BLaER1 (cell line): ENCODE data around the gene NEURL1B.
A peak's percentile ranks its signal among the peaks of the same experiment; 100 is the strongest.
"Not testable (repeated sequence)": the region's sequence is repeated elsewhere in the genome, so short reads cannot be mapped to it uniquely, and the experiment has no call there.

Source experiments
- H3K27ac ChIP-seq: shearing (Covaris generic); formaldehyde crosslinking; 2 replicates; pipeline ENCODE4 v1.8.1; 2022
- H3K27me3 ChIP-seq: shearing (Covaris generic); formaldehyde crosslinking; 2 replicates; pipeline ENCODE4 v1.8.1; 2022
- H3K36me3 ChIP-seq: shearing (Covaris generic); formaldehyde crosslinking; 2 replicates; pipeline ENCODE4 v1.8.1; 2022
- H3K4me1 ChIP-seq: shearing (Covaris generic); formaldehyde crosslinking; 2 replicates; pipeline ENCODE4 v1.8.1; 2022
- H3K4me2 ChIP-seq: shearing (Covaris generic); formaldehyde crosslinking; 2 replicates; pipeline ENCODE4 v1.8.1; 2022
- H3K4me3 ChIP-seq: shearing (Covaris generic); formaldehyde crosslinking; 2 replicates; pipeline ENCODE4 v1.8.1; 2022
- H3K9ac ChIP-seq: shearing (Covaris generic); formaldehyde crosslinking; 2 replicates; pipeline ENCODE4 v1.8.1; 2022
- H3K9me3 ChIP-seq: shearing (Covaris generic); formaldehyde crosslinking; 2 replicates; pipeline ENCODE4 v1.8.1; 2022
- H4K20me1 ChIP-seq: shearing (Covaris generic); formaldehyde crosslinking; 2 replicates; pipeline ENCODE4 v1.8.1; 2022
- Cebpa-rat ChIP-seq: shearing (Covaris generic); IDR thresholded peaks from 2 replicates; pipeline ENCODE4 v1.8.1; 2022

Gene NEURL1B

DNA sequence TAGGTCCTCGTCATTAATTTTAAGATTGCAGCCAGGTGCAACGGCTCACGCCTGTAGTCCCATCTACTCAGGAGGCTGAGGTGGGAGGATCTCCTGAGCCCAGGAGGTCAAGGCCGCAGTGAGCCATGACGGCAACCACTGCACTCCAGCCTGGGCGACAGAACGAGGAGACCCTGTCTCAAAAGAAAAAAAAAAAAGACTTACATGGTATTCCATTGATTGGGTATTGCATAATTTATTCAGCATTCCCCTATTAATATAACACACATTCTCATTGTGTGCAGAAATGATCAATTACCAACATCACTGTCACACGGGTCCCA lies 67.1 kb downstream of the NEURL1B start:
- Histone ChIP-seq H3K9me3 (no peaks in the 10 kb centered on the region), H3K4me3 (no peak overlapping the region), H3K36me3 (no peaks in the 10 kb centered on the region), H3K4me2 (peak overlapping the region; percentile 77), H4K20me1 (no peaks in the 10 kb centered on the region), H3K4me1 (peaks cover 58% of the 10 kb centered on the region), H3K27me3 (no peaks in the 10 kb centered on the region), H3K27ac (no peak overlapping the region), H3K9ac (no peak overlapping the region)
- no peak for TF ChIP-seq Cebpa-rat

DNA sequence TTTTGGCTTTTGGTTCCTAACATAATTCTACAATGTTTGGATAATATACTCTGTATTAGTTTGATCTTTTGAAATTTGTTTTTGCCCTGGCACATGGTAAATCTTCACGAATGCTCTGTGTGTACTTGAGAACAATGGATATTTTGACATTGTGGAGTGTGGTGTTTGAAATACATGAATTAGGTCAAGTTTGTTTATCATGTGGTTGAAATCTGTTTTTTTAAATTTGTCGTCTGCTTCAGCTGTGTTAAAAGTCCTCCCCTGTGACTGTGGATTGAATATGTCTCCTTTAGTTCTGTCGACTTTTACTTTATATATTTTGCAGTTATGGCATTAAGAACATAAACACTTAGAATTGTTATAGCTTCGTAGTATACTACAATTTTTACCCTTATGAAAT lies 69.6 kb downstream of the NEURL1B start:
- Histone ChIP-seq H3K27me3 (no peaks in the 10 kb centered on the region), H3K36me3 (no peaks in the 10 kb centered on the region), H3K27ac (no peak overlapping the region), H3K9me3 (no peaks in the 10 kb centered on the region), H4K20me1 (no peaks in the 10 kb centered on the region), H3K9ac (no peak overlapping the region), H3K4me2 (peak overlapping the region; percentile 55), H3K4me3 (no peak overlapping the region), H3K4me1 (peaks cover 78% of the 10 kb centered on the region)
- no peak for TF ChIP-seq Cebpa-rat

DNA sequence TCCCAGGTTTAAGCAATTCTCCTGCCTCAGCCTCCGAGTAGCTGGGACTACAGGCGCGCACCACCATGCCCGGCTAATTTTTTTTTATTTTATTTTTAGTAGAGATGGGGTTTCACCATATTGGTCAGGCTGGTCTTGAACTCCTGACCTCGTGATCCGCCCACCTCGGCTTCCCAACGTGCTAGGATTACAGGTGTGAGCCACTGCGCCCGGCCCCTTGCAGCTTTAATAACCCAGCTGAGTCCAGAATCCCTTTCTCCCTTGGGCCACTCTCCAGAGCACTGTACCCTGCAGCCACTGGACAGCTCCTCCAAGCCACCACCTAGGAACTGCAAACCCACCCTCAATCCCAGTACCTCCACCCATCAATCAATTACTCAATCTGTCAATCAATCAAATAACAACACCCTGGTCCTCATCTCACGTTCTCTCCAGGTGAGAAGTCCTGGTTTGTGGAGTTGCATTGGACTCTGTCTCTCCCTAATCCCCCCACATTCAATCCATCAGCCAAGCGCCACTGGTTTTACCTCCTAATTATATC lies 70.3 kb downstream of the NEURL1B start:
- not testable (repeated sequence) for H3K9me3 ChIP-seq, H3K27me3 ChIP-seq, H3K36me3 ChIP-seq, H3K9ac ChIP-seq, H4K20me1 ChIP-seq, H3K27ac ChIP-seq, H3K4me3 ChIP-seq, H3K4me2 ChIP-seq
- peaks cover 77% of the 10 kb centered on the region for H3K4me1 ChIP-seq

DNA sequence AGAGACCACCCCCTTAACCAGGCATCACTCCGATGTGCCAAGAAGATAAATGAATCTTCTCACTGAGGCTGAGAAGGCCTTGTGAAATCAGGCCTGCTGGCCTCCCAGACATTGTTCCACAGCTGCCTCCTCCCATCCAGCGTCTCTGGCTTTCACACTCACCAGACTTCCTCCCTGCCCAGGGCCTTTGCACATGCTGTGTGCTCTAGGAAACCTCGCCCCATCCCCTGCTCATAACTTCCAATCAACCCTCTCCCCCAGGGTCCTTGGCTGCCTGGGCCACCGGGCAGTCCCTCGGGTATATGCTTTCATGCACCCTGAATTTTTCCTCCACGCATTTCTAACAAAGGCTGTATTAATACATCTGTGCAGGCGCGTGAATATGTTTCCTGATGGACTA lies 71.5 kb downstream of the NEURL1B start:
- Histone ChIP-seq H3K27ac (no peak overlapping the region), H3K4me3 (no peak overlapping the region), H4K20me1 (no peaks in the 10 kb centered on the region), H3K4me1 (peaks cover 77% of the 10 kb centered on the region), H3K9me3 (no peaks in the 10 kb centered on the region), H3K36me3 (no peaks in the 10 kb centered on the region), H3K9ac (no peak overlapping the region), H3K4me2 (no peak overlapping the region), H3K27me3 (no peaks in the 10 kb centered on the region)
- no peak for TF ChIP-seq Cebpa-rat

DNA sequence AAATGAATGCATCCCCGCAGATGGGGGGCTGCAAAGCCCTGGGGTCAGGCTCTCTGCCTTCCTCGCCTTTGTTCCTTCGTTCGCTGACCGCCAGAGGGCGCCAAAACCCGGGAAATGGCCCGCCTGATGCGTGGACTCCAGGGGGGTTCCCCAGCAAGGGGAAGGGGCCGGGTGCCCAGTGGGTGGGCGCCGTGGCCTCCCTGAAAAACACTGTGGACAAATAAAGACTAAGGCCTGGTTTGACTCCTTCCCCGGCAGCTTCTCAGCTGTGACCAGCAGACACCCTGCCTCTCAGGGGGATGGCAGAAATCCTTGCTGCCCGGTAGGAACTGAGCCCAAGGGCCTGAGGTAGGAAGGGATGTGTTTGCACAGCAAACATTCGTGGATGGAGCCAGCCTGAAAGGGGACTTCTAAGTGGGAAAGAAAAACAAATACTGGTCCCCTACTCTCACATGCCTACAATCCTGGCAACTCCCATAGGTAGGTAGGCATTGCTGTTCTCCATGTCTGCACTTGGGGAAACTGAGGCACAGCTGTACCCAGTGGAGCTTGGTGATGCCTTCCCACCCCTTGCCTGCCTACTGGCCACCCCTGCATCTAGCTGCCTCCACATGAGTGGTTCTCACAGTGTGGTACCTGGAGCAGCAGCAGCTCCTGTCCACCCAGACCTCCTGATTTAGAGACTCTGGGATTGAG lies 72.2 kb downstream of the NEURL1B start:
- no peak for TF ChIP-seq Cebpa-rat
- Histone ChIP-seq H3K27me3 (no peaks in the 10 kb centered on the region), H3K27ac (no peak overlapping the region), H3K36me3 (no peaks in the 10 kb centered on the region), H4K20me1 (no peaks in the 10 kb centered on the region), H3K4me3 (no peak overlapping the region), H3K4me1 (peaks cover 74% of the 10 kb centered on the region), H3K9ac (no peak overlapping the region), H3K9me3 (no peaks in the 10 kb centered on the region), H3K4me2 (peak overlapping the region; percentile 64)

DNA sequence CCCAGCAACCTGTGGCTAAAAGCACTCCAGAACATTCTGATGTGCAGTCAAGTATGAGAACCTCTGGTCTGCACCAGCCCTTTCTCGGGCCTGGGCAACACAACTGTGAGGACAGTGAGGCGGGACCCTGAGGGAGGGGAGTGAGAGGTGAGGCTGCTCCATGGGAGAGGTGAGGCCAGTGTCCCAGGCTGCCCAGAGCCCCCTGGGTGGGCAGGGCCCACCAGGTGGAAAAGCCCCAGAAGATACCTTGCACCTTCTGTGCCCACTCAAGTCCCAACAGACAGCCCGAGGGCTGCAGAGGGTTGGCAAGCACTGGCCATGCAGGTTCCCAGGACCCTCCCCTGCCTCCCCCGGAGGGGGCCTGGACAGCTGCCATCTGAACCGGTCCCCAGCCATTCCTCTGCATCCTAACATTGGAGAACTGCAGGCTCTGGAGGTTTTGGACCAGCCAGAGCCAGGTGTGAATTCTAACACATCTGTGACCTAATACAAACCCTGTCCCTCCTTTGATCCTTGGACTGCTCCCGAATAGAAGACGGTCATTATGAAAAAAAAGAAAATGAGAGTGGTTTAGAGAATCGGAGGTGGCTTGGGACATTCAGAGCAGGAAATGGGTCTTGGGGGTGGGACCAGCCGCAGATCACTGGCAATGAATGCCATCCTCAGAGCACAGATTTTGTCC lies 72.9 kb downstream of the NEURL1B start:
- Histone ChIP-seq H3K36me3 (no peaks in the 10 kb centered on the region), H3K4me1 (peaks cover 74% of the 10 kb centered on the region), H3K9ac (no peak overlapping the region), H3K4me3 (no peak overlapping the region), H3K9me3 (no peaks in the 10 kb centered on the region), H3K4me2 (peak overlapping the region; percentile 51), H3K27ac (no peak overlapping the region), H3K27me3 (no peaks in the 10 kb centered on the region), H4K20me1 (no peaks in the 10 kb centered on the region)
- TF ChIP-seq Cebpa-rat: no peak

DNA sequence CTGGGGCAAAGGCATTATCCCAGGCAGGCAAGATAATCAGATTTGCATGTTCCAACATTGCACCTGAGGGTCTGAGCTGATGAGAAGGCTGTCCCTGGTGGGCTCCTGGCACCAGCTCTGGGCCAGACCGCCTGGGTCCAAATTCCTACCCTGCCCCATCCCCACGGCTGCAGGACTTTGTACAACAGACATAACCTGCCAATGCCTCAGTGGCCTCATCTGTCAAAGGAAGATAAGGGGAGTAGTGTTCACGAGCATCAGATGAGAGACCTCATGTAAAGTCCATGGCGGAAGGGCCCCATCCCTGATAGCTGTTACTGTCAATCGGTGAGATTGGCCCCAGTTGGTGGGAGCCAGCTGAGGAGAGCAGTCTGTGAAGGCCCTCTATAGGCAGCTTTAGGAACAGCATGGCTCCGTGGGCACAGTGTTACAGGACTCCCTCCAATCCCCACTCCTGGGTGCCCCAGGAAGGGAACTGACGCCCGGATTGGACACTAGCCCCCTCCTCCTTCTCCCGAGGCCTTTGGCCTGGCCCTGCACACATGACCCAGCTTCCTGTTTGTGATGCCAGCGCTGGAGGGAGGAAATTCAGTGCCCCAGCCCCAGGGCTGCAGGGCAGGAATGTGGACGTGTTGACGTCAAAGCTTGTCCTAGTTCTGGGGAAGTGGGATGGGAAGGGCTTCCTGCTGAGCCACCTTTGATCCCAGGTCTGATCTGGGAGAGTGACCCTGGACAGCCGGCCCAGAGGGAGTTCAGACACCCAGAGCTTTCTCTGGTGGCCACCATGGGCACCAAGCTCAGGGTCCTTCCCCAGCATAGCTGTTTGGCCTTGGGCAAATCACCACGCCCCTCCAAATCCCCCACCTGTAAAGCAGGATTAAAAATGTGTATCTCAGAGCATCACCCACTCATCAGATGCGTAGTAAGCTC lies 73.7 kb downstream of the NEURL1B start:
- peaks cover 66% of the 10 kb centered on the region for H3K4me1 ChIP-seq
- no peak for TF ChIP-seq Cebpa-rat
- H3K4me2 ChIP-seq: peak overlapping the region; percentile 51
- H3K4me3 ChIP-seq: no peak overlapping the region
- no peaks in the 10 kb centered on the region for H3K36me3 ChIP-seq
- H3K9me3 ChIP-seq: no peaks in the 10 kb centered on the region
- H4K20me1 ChIP-seq: no peaks in the 10 kb centered on the region
- no peak overlapping the region for H3K9ac ChIP-seq
- no peaks in the 10 kb centered on the region for H3K27me3 ChIP-seq
- H3K27ac ChIP-seq: no peak overlapping the region

DNA sequence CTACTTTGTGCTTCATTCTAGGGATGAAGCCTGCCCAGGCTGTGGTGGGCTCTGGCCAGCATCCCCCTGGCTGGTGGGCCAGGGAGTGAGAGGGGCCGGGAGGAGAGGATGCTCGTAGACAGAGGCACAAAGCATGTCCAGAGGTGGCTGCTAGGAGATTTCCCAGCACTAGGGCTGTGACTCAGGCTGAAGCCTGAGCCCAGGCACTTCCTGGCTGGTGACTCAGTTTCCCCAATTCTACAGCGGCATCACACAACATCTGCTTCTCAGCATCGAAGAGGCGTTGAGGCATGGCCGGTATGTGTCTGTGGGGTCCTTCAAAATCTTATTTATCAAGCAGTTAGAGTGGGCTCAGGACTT lies 74.3 kb downstream of the NEURL1B start:
- H3K9me3 ChIP-seq: no peaks in the 10 kb centered on the region
- no peak for TF ChIP-seq Cebpa-rat
- no peak overlapping the region for H3K4me3 ChIP-seq
- no peak overlapping the region for H3K9ac ChIP-seq
- no peaks in the 10 kb centered on the region for H4K20me1 ChIP-seq
- no peaks in the 10 kb centered on the region for H3K36me3 ChIP-seq
- peak overlapping the region; percentile 51; the same call in 1 of the 2 replicates for H3K4me2 ChIP-seq
- H3K27me3 ChIP-seq: no peaks in the 10 kb centered on the region
- H3K27ac ChIP-seq: no peak overlapping the region
- peaks cover 60% of the 10 kb centered on the region for H3K4me1 ChIP-seq

DNA sequence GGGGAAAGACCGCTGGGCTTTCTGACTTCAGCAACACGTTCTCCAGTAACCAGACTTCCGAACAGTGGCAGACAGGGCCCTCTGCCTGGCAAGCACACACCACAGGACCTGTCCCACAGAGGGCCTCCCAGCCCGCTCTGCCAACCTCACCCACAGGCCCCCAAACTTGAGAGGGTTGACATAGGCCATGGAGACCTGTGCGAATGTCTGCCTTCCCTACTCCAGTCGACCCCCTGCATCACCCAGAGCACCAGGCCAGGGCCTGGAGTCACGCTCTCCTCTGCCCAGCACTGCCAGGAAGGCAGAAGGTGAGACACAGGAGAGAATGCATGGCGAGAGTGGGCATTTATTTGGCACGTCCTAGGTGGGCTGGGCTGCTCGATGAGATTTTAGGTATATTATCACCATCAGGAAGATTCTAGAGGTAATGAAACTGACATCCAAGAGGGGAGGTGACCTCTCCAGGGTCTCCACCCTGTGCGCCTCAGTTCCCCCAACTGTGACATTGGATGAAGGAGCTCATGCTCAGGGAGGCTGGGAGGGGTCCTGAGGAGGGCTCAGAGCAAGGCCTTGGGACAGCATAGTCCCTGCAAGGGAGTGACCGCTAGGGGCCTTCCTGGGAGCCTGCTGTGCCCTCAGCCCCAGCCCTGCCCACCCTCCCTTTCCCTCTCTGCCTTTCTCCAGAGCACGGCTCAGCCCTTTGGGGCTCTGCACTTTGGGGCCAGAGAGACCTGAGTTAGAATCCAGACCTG lies 75.0 kb downstream of the NEURL1B start:
- peaks cover 53% of the 10 kb centered on the region for H3K4me1 ChIP-seq
- no peak overlapping the region for H3K9ac ChIP-seq
- TF ChIP-seq Cebpa-rat: no peak
- H4K20me1 ChIP-seq: no peaks in the 10 kb centered on the region
- H3K4me2 ChIP-seq: peak overlapping the region; percentile 79; the same call in 1 of the 2 replicates
- no peak overlapping the region for H3K4me3 ChIP-seq
- H3K27me3 ChIP-seq: no peaks in the 10 kb centered on the region
- H3K36me3 ChIP-seq: no peaks in the 10 kb centered on the region
- no peak overlapping the region for H3K27ac ChIP-seq
- H3K9me3 ChIP-seq: no peaks in the 10 kb centered on the region
